Transverse colon (tissue), 3 donors: ENCODE data around the gene FAM193B.

ENCODE experiments used
- CTCF ChIP-seq, 5 experiments: fragments of 200-600 bp in 3 of 5; fragments of 450-650 bp in 2 of 5; sonication (generic) in 3 of 5; IDR thresholded peaks; 1 replicate in 2 of 5; 2 replicates in 3 of 5; pipeline ENCODE4 v1.5.1; 2016 to 2017; ENCODE audit warnings: antibody characterized with exemption in 5 of 5, inconsistent platforms in 3 of 5, mild to moderate bottlenecking in 2 of 5, moderate library complexity in 1 of 5
- POLR2A ChIP-seq: fragments of 450-650 bp; IDR thresholded peaks from one replicate; pipeline ENCODE4 v1.6.1; 2016; ENCODE audit warnings: antibody characterized with exemption, mild to moderate bottlenecking, moderate library complexity

- TF ChIP-seq CTCF (IDR thresholded peaks at IDR 0.05) (no peak), POLR2A (no peak)
Measured at GRCh38 chr5:177490311-177490991, 63.9 kb downstream of the FAM193B start.
